ENCODE results near the gene NOL4L. TPM values are rescaled to one million over a fixed set of nuclear protein-coding genes. Genes with fewer than 3 reads are reported as not detected.
A peak's percentile ranks its signal among the peaks of the same experiment; 100 is the strongest.

NOL4L gene
- polyA plus RNA-seq, 2 of the 4 experiments (the other 2 are of a cell fraction), result 9.5 to 11.8 TPM

GRCh38 chr20:32495217-32495565 is 89.9 kb downstream of the NOL4L start:
- FAIRE-seq, result no peak
- CTCF ChIA-PET, result interaction anchor here (1.2 kb wide), 1 partner anchor 24 kb away, joined by 3 read pairs; no protein-coding TSS in a partner anchor
- no peaks in the 10 kb centered on the region for H3K9me3 ChIP-seq
- no peak overlapping the region for H3K4me3 ChIP-seq
- POLR2A ChIA-PET, result no interaction called here
- no peak overlapping the region for H3K27ac ChIP-seq
- H3K4me1 ChIP-seq, result no peaks in the 10 kb centered on the region
- TF ChIP-seq USF2 (IDR thresholded peaks at IDR 0.05), result no peak
- no peak for TF ChIP-seq BCL3 (IDR thresholded peaks at IDR 0.05)
- no peak for TF ChIP-seq NPAS2 (CRISPR knock-in tag; IDR thresholded peaks at IDR 0.05; ENCODE audit: borderline replicate concordance)
- TF ChIP-seq POLR2A (IDR thresholded peaks at IDR 0.05; ENCODE audit: low read length), result no peak
- TF ChIP-seq FOSL2 (IDR thresholded peaks at IDR 0.05), result no peak
- no peak for TF ChIP-seq FOSL2 (CRISPR knock-in tag; IDR thresholded peaks at IDR 0.05)
- no peak for TF ChIP-seq ELK1 (IDR thresholded peaks at IDR 0.05; ENCODE audit: low read depth, low read length)
- no peak for TF ChIP-seq HMGXB4 (CRISPR knock-in tag; IDR thresholded peaks at IDR 0.05; ENCODE audit: borderline replicate concordance)
- no peak for TF ChIP-seq KDM1A (IDR thresholded peaks at IDR 0.05; ENCODE audit: low read depth)
- no peak for TF ChIP-seq MAX (IDR thresholded peaks at IDR 0.05)
- TF ChIP-seq GATA3 (IDR thresholded peaks at IDR 0.05; ENCODE audit: borderline replicate concordance), result no peak
- TF ChIP-seq MYC (IDR thresholded peaks at IDR 0.05; ENCODE audit: borderline replicate concordance, low read length), result no peak
- no peak for TF ChIP-seq HDAC2 (IDR thresholded peaks at IDR 0.05)
- TF ChIP-seq PBX3 (IDR thresholded peaks at IDR 0.05), result no peak
- TF ChIP-seq EHF (CRISPR knock-in tag; IDR thresholded peaks at IDR 0.05), result no peak
- TF ChIP-seq RAD21 (conservative IDR thresholded peaks at IDR 0.05 in 1 of 2, IDR thresholded peaks at IDR 0.05 in 1 of 2), result no peak
- ATAC-seq, result no peak; a peak in 1 of 6 replicates
- 58% methylated on average over 6 of the region's 8 CpGs for WGBS (ENCODE audit: missing lambda C conversion rate)
- no peak overlapping the region for H3K4me2 ChIP-seq
- DNase-seq (ENCODE audit: low read depth in 1 of 2, low spot score in 1 of 2), result no peak

- Histone ChIP-seq H3K4me2 (no peak overlapping the region), H3K9me3 (no peaks in the 10 kb centered on the region), H3K27ac (no peak overlapping the region), H3K4me3 (no peak overlapping the region), H3K4me1 (no peaks in the 10 kb centered on the region)
- ChIA-PET CTCF (interaction anchor here (0.6 to 1.2 kb wide), 2 partner anchors 17 to 23 kb away, joined by 3 read pairs; no protein-coding TSS in a partner anchor), POLR2A (no interaction called here)
- DNase-seq (ENCODE audit: low read depth in 1 of 2, low spot score in 1 of 2) (no peak), ATAC-seq (no peak), FAIRE-seq (no peak)
- no peak for TF ChIP-seq ZSCAN20 (CRISPR knock-in tag; IDR thresholded peaks at IDR 0.05)
- TF ChIP-seq USF2 (IDR thresholded peaks at IDR 0.05), result peak; percentile 41; the same call in 1 of the 2 replicates
- WGBS (ENCODE audit: missing lambda C conversion rate), result 78% methylated on average over 11 of the region's 11 CpGs
Measured at GRCh38 chr20:32494483-32495216, 90.5 kb downstream of the NOL4L start.
